ENCODE measurements around the gene FREM3. TPM values are rescaled to one million over a fixed set of nuclear protein-coding genes. Genes with fewer than 3 reads are reported as not detected.

Gene FREM3
- total RNA-seq, 1 experiment from 2014 or later = not detected

GRCh38 chr4:143633833-143634232 lies 66.6 kb downstream of the FREM3 start:
- no TSS peak for BruUV-seq (replicated peaks)
- Histone ChIP-seq H3K4me1 (ENCODE audit: insufficient read depth, low read length, poor library complexity, severe bottlenecking) (no peaks in the 10 kb centered on the region), H3K27ac (ENCODE audit: low read depth, low read length, poor library complexity, severe bottlenecking) (no peak overlapping the region), H3K27me3 (replicated peaks; ENCODE audit: insufficient read depth, low read depth, low read length, poor library complexity) (no peaks in the 10 kb centered on the region), H3K4me3 (ENCODE audit: low read depth, low read length, poor library complexity, severe bottlenecking) (no peak overlapping the region), H3K9me3 (ENCODE audit: low read depth, low read length, poor library complexity, severe bottlenecking) (no peaks in the 10 kb centered on the region), H3K36me3 (ENCODE audit: insufficient read depth, low read length, poor library complexity, severe bottlenecking) (no peaks in the 10 kb centered on the region)
- no peak for DNase-seq (ENCODE audit: low spot score)
- ChIA-PET POLR2A (ENCODE audit: low non-redundant PET) (no interaction called here), CTCF (no interaction called here)
- TF ChIP-seq CTCF (conservative IDR thresholded peaks at IDR 0.05; ENCODE audit: low read depth, low read length) (no peak), EZH2 (IDR thresholded peaks at IDR 0.05; ENCODE audit: borderline replicate concordance, low read depth, low read length, poor library complexity, severe bottlenecking) (no peak)
- intact Hi-C loops (cut with micrococcal nuclease; ENCODE audit: unreplicated experiment) = no loop called here

- Histone ChIP-seq H3K27ac (ENCODE audit: low read depth, low read length, poor library complexity, severe bottlenecking) (no peak overlapping the region), H3K27me3 (replicated peaks; ENCODE audit: insufficient read depth, low read depth, low read length, poor library complexity) (no peaks in the 10 kb centered on the region), H3K9me3 (ENCODE audit: low read depth, low read length, poor library complexity, severe bottlenecking) (no peaks in the 10 kb centered on the region), H3K4me3 (ENCODE audit: low read depth, low read length, poor library complexity, severe bottlenecking) (no peak overlapping the region), H3K36me3 (ENCODE audit: insufficient read depth, low read length, poor library complexity, severe bottlenecking) (no peaks in the 10 kb centered on the region), H3K4me1 (ENCODE audit: insufficient read depth, low read length, poor library complexity, severe bottlenecking) (no peaks in the 10 kb centered on the region)
- intact Hi-C loops (cut with micrococcal nuclease; ENCODE audit: unreplicated experiment) = no loop called here
- no peak for DNase-seq (ENCODE audit: low spot score)
- ChIA-PET CTCF (no interaction called here), POLR2A (ENCODE audit: low non-redundant PET) (no interaction called here)
- no peak for TF ChIP-seq CTCF (conservative IDR thresholded peaks at IDR 0.05; ENCODE audit: low read depth, low read length)
- TF ChIP-seq EZH2 (IDR thresholded peaks at IDR 0.05; ENCODE audit: borderline replicate concordance, low read depth, low read length, poor library complexity, severe bottlenecking) = no peak
- BruUV-seq (replicated peaks) = no TSS peak
These were observed 74.2 kb downstream of the FREM3 start for GRCh38 chr4:143626134-143626911.

DNA sequence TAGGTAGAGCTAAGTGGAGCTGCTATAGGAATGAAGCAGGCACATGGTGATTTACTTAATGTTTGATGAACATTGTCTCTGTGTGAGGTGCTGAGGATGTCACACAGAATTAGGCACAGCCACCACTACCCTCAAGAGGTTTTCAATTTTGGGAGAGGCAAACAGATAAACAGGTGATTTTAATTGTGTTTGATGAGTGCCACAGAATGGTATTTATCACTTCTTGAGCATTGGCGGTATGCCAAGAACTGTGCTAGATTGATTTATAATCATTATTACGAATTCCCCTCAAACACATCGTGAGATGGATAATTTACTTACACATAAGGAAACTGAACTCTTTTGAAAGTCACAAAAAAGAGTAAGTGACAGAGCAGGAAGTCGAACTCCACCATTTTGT lies 74.8 kb downstream of the FREM3 start:
- intact Hi-C loops (cut with micrococcal nuclease; ENCODE audit: unreplicated experiment) = no loop called here
- no peak overlapping the region for H3K27ac ChIP-seq (ENCODE audit: low read depth, low read length, poor library complexity, severe bottlenecking)
- CTCF ChIA-PET = no interaction called here
- DNase-seq (ENCODE audit: low spot score) = no peak
- no peaks in the 10 kb centered on the region for H3K9me3 ChIP-seq (ENCODE audit: low read depth, low read length, poor library complexity, severe bottlenecking)
- POLR2A ChIA-PET (ENCODE audit: low non-redundant PET) = no interaction called here
- no TSS peak for BruUV-seq (replicated peaks)
- H3K4me1 ChIP-seq (ENCODE audit: insufficient read depth, low read length, poor library complexity, severe bottlenecking) = no peaks in the 10 kb centered on the region
- H3K27me3 ChIP-seq (replicated peaks; ENCODE audit: insufficient read depth, low read depth, low read length, poor library complexity) = no peaks in the 10 kb centered on the region
- no peaks in the 10 kb centered on the region for H3K36me3 ChIP-seq (ENCODE audit: insufficient read depth, low read length, poor library complexity, severe bottlenecking)
- TF ChIP-seq CTCF (conservative IDR thresholded peaks at IDR 0.05; ENCODE audit: low read depth, low read length) (no peak), EZH2 (IDR thresholded peaks at IDR 0.05; ENCODE audit: borderline replicate concordance, low read depth, low read length, poor library complexity, severe bottlenecking) (no peak)
- no peak overlapping the region for H3K4me3 ChIP-seq (ENCODE audit: low read depth, low read length, poor library complexity, severe bottlenecking)
